Panc1 (cell line): ENCODE measurements around the gene TRPM6.

ENCODE experiments used
- CTCF ChIP-seq: fragments of 450-650 bp; IDR thresholded peaks from 2 replicates; pipeline ENCODE4 v1.5.1; 2017; ENCODE audit warnings: mild to moderate bottlenecking
- POLR2AphosphoS5 ChIP-seq: IDR thresholded peaks from 2 replicates; pipeline ENCODE4 v1.6.1; 2012; ENCODE audit warnings: mild to moderate bottlenecking, low read depth, low read length, moderate library complexity

- TF ChIP-seq POLR2AphosphoS5 (no peak), CTCF (no peak)
Observed at GRCh38 chr9:74719306-74719705, 168.4 kb downstream of the TRPM6 start.
